H54 (cell line): ENCODE measurements around the gene NR3C2.

Source experiments
- DNase-seq: peaks from one replicate; pipeline ENCODE4 v3.0.0; 2011; ENCODE audit warnings: low spot score, mixed read lengths; ENCODE audit not compliant: insufficient read length
- FAIRE-seq: peaks from 3 replicates; lab custom pipeline; 2011; peaks lifted over from hg19 to GRCh38; lab: Jason Lieb, UNC
- POLR2A ChIP-seq: IDR thresholded peaks from 2 replicates; pipeline ENCODE4 v1.6.1; 2011; ENCODE audit warnings: low read depth, mild to moderate bottlenecking, low read length

The NR3C2 gene

GRCh38 chr4:148061795-148062194, 380.4 kb downstream of the NR3C2 start:
- no peak for TF ChIP-seq POLR2A
- FAIRE-seq (no peak), DNase-seq (no peak)

GRCh38 chr4:148061141-148061481, 381.1 kb downstream of the NR3C2 start:
- FAIRE-seq: no peak
- DNase-seq: no peak
- TF ChIP-seq POLR2A: no peak

GRCh38 chr4:148060264-148061140, 381.7 kb downstream of the NR3C2 start:
- no peak for DNase-seq
- no peak for TF ChIP-seq POLR2A
- no peak for FAIRE-seq

GRCh38 chr4:148059617-148060180, 382.5 kb downstream of the NR3C2 start:
- FAIRE-seq (no peak), DNase-seq (no peak)
- TF ChIP-seq POLR2A: no peak

GRCh38 chr4:148057984-148058859, 384.0 kb downstream of the NR3C2 start:
- DNase-seq (no peak), FAIRE-seq (no peak)
- no peak for TF ChIP-seq POLR2A

- TF ChIP-seq POLR2A: no peak
- DNase-seq (no peak), FAIRE-seq (no peak)
Measured at GRCh38 chr4:148057516-148057915, 384.7 kb downstream of the NR3C2 start.

- FAIRE-seq (no peak), DNase-seq (peak; percentile 8)
Measured at GRCh38 chr4:148056879-148057278, 385.3 kb downstream of the NR3C2 start.

GRCh38 chr4:148055844-148056243, 386.4 kb downstream of the NR3C2 start:
- DNase-seq: no peak

More at GRCh38 chr4:148056879-148057278, 385.3 kb downstream of the NR3C2 start:
- TF ChIP-seq POLR2A: no peak

GRCh38 chr4:148054275-148054674, 387.9 kb downstream of the NR3C2 start:
- FAIRE-seq (no peak), DNase-seq (no peak)
- TF ChIP-seq POLR2A: no peak

More at GRCh38 chr4:148055844-148056243, 386.4 kb downstream of the NR3C2 start:
- no peak for FAIRE-seq
- no peak for TF ChIP-seq POLR2A

- FAIRE-seq (no peak), DNase-seq (no peak)
- no peak for TF ChIP-seq POLR2A
Measured at GRCh38 chr4:148053298-148054003, 388.8 kb downstream of the NR3C2 start.

GRCh38 chr4:148052448-148052847, 389.8 kb downstream of the NR3C2 start:
- no peak for DNase-seq
- no peak for FAIRE-seq
- TF ChIP-seq POLR2A: no peak

GRCh38 chr4:148051403-148051802, 390.8 kb downstream of the NR3C2 start:
- TF ChIP-seq POLR2A: no peak
- no peak for FAIRE-seq
- DNase-seq: no peak

GRCh38 chr4:148048598-148048997, 393.6 kb downstream of the NR3C2 start:
- no peak for DNase-seq
- no peak for FAIRE-seq
- no peak for TF ChIP-seq POLR2A
